Mesothelial cell of epicardium (in vitro differentiated cells): ENCODE results near the gene ACSF2. TPM values are rescaled to one million over a fixed set of nuclear protein-coding genes. Genes with fewer than 3 reads are reported as not detected.

Experiments
- DNase-seq, 2 experiments: peaks; one replicate each; pipeline ENCODE4 v3.0.0; 2021; ENCODE audit warnings: low spot score in 2 of 2; ENCODE audit not compliant: unreplicated experiment in 2 of 2
- H3K27ac Mint-ChIP-seq: 2 replicates; pipeline ENCODE4 v1.8.0; 2021; ENCODE audit warnings: mixed read lengths
- H3K27me3 Mint-ChIP-seq: 2 replicates; pipeline ENCODE4 v1.8.0; 2021; ENCODE audit warnings: low read depth, mixed read lengths
- H3K36me3 Mint-ChIP-seq: 2 replicates; pipeline ENCODE4 v1.8.0; 2021; ENCODE audit warnings: mixed read lengths
- H3K4me1 Mint-ChIP-seq: 2 replicates; pipeline ENCODE4 v1.8.0; 2021; ENCODE audit warnings: mixed read lengths
- H3K4me3 Mint-ChIP-seq: 2 replicates; pipeline ENCODE4 v1.8.0; 2021; ENCODE audit warnings: mild to moderate bottlenecking, moderate library complexity, mixed read lengths
- H3K9me3 Mint-ChIP-seq: 2 replicates; pipeline ENCODE4 v1.8.0; 2021; ENCODE audit warnings: mixed read lengths
- CTCF ChIP-seq: fragments of 200-600 bp; sonication (generic); IDR thresholded peaks from one replicate; pipeline ENCODE4 v1.5.0; 2021; ENCODE audit warnings: antibody characterized with exemption; ENCODE audit not compliant: unreplicated experiment
- total RNA-seq: library from RNA; stranded (reverse); gene quantifications from 3 replicates; pipeline ENCODE4 v1.2.1, GENCODE V29; 2021

ACSF2 gene
- total RNA-seq, 1 donor from 2014 or later, result 113 TPM

- no peak overlapping the region for H3K27ac Mint-ChIP-seq
- no peak for TF ChIP-seq CTCF
- H3K9me3 Mint-ChIP-seq, result no peaks in the 10 kb centered on the region
These were observed 91.0 kb downstream of the ACSF2 start for GRCh38 chr17:50517011-50517410.

GRCh38 chr17:50517504-50518383, 91.7 kb downstream of the ACSF2 start:
- DNase-seq, result no peak
- Mint-ChIP-seq H3K27ac (no peak overlapping the region), H3K4me3 (no peak overlapping the region), H3K4me1 (peaks cover 11% of the 10 kb centered on the region), H3K27me3 (peaks cover 1% of the 10 kb centered on the region), H3K9me3 (no peaks in the 10 kb centered on the region), H3K36me3 (no peaks in the 10 kb centered on the region)
- TF ChIP-seq CTCF, result no peak

More at GRCh38 chr17:50517011-50517410, 91.0 kb downstream of the ACSF2 start:
- Mint-ChIP-seq H3K4me1 (peaks cover 11% of the 10 kb centered on the region), H3K4me3 (no peak overlapping the region), H3K27me3 (peaks cover 1% of the 10 kb centered on the region), H3K36me3 (no peaks in the 10 kb centered on the region)
- no peak for DNase-seq

DNA sequence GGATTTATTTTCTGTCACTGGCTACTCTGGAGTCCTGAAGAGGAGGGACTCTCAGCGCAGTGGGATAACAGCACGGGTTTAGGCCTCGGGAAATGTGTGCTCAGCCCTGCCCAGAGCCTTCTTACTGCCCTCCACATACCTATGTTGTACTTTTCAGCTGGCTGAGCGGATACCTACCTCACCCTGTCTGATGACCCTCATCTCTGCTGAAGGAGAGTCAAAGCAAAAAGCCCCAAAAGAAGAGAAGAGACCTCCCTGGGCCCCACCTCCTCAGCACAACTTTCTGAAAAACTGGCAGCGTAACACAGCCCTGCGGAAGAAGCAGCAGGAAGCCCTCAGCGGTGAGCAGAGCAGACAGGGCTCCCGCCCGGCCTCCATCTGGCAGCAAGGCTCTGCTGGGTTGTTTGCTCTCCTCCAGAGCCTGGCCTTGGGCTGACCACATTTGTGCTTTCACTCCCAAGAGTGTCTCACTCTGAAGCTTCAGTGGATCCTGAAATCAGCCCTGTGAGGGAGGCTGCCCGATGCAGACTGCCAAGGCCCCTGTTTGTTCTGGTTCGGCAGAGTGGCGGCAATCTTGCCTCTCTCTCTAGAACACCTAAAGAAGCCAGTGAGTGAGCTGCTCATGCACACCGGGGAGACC, 92.5 kb downstream of the ACSF2 start:
- Mint-ChIP-seq H3K36me3 (no peaks in the 10 kb centered on the region), H3K4me1 (peaks cover 9% of the 10 kb centered on the region), H3K4me3 (no peak overlapping the region), H3K9me3 (no peaks in the 10 kb centered on the region), H3K27me3 (peaks cover 1% of the 10 kb centered on the region), H3K27ac (peak overlapping the region; percentile 34)
- TF ChIP-seq CTCF, result no peak
- DNase-seq, result no peak

DNA sequence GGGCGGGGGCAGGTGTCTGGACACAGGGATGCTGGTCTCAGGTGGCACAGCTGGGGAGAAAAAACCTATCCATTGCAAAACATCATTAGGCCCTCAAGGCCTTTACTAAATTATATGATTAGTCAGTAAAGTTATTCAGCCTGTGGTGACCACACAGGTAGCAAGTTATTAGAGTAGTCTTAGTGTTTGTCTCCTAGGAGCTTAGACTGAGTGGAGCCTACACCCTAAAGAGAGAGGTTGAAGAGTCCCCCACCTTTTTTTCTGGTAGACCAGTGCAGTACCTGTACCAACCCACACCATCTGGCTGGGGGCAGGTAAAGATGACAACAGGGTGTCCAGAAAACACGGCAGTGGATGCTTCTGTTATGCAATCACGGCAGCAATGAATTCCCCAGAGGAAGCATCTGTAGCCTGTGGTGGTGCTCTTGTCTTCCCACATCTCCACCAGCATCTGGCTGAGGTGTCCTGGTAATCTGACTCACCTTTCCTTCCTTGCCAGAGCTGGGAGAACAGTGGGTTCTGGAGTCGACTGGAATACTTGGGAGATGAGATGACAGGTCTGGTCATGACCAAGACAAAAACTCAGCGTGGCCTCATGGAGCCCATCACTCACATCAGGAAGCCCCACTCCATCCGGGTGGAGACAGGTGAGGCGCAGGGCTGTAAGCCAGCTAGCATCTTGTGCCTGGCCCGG, 93.3 kb downstream of the ACSF2 start:
- no peak for DNase-seq
- TF ChIP-seq CTCF, result no peak
- no peaks in the 10 kb centered on the region for H3K9me3 Mint-ChIP-seq
- H3K27ac Mint-ChIP-seq, result no peak overlapping the region
- H3K27me3 Mint-ChIP-seq, result peaks cover 1% of the 10 kb centered on the region
- H3K4me1 Mint-ChIP-seq, result peaks cover 6% of the 10 kb centered on the region
- no peak overlapping the region for H3K4me3 Mint-ChIP-seq
- no peaks in the 10 kb centered on the region for H3K36me3 Mint-ChIP-seq

GRCh38 chr17:50520483-50520882, 94.5 kb downstream of the ACSF2 start:
- Mint-ChIP-seq H3K4me1 (no peaks in the 10 kb centered on the region), H3K36me3 (no peaks in the 10 kb centered on the region), H3K27ac (no peak overlapping the region), H3K9me3 (no peaks in the 10 kb centered on the region), H3K27me3 (peaks cover 1% of the 10 kb centered on the region), H3K4me3 (no peak overlapping the region)
- TF ChIP-seq CTCF, result no peak
- DNase-seq, result no peak
